H1 (cell line): ENCODE data around the gene ZNF48. TPM values are rescaled to one million over a fixed set of nuclear protein-coding genes. Genes with fewer than 3 reads are reported as not detected.

ENCODE experiments used
- CTCF ChIA-PET: fragments of 300-600 bp; sonication (Branson Sonifier 250); formaldehyde crosslinking; loops from one replicate; lab custom pipeline; 2021; ENCODE audit not compliant: partially characterized antibody; lab: Charles Lee
- POLR2A ChIA-PET: fragments of 300-600 bp; sonication (Branson Sonifier 250); formaldehyde crosslinking; loops from one replicate; lab custom pipeline; 2021; ENCODE audit warnings: inconsistent platforms; ENCODE audit not compliant: partially characterized antibody; lab: Charles Lee
- DNase-seq, 2 experiments: peaks; one replicate each; pipeline versions ENCODE4 v3.0.0 to v3.0.0-alpha.2; 2010 to 2022; ENCODE audit warnings: low spot score in 2 of 2, low read depth in 1 of 2, mixed read lengths in 1 of 2
- FAIRE-seq: peaks from 2 replicates; lab custom pipeline; 2011; peaks lifted over from hg19 to GRCh38; lab: Jason Lieb, UNC
- H2AFZ ChIP-seq: 2 replicates; pipeline ENCODE4 v1.8.1; 2012; ENCODE audit warnings: low read length, inconsistent platforms
- H2AK5ac ChIP-seq: 2 replicates; pipeline ENCODE4 v1.6.1; 2013; ENCODE audit warnings: low read depth, low read length
- H2BK120ac ChIP-seq: replicated peaks from 2 replicates; pipeline ENCODE3; 2013; ENCODE audit warnings: low read depth, low read length, inconsistent platforms
- H2BK12ac ChIP-seq: 2 replicates; pipeline ENCODE4 v1.6.1; 2013; ENCODE audit warnings: low read depth, low read length
- H2BK15ac ChIP-seq: 2 replicates; pipeline ENCODE4 v1.6.1; 2013; ENCODE audit warnings: low read length
- H2BK20ac ChIP-seq: 2 replicates; pipeline ENCODE4 v1.6.1; 2013; ENCODE audit warnings: low read length
- H2BK5ac ChIP-seq: 2 replicates; pipeline ENCODE4 v1.6.1; 2013; ENCODE audit warnings: low read depth, low read length
- H3K14ac ChIP-seq: 2 replicates; pipeline ENCODE4 v1.6.1; 2013; ENCODE audit warnings: inconsistent platforms; ENCODE audit not compliant: insufficient read length
- H3K18ac ChIP-seq: 2 replicates; pipeline ENCODE4 v1.6.1; 2013; ENCODE audit warnings: low read length; ENCODE audit errors: extremely low read depth
- H3K23ac ChIP-seq: 2 replicates; pipeline ENCODE4 v1.6.1; 2013; ENCODE audit warnings: inconsistent platforms; ENCODE audit not compliant: insufficient read length
- H3K23me2 ChIP-seq: 2 replicates; pipeline ENCODE4 v1.6.1; 2013; ENCODE audit warnings: low read depth, low read length
- H3K27ac ChIP-seq: 2 replicates; pipeline ENCODE4 v1.6.1; 2011; ENCODE audit warnings: low read depth, low read length, inconsistent platforms
- H3K27me3 ChIP-seq, 4 experiments: replicated peaks in 1 of 4; 1 replicate in 1 of 4; 2 replicates in 3 of 4; pipeline versions ENCODE4 v1.6.1 to v1.8.1; 2011 to 2013; ENCODE audit warnings: low read length in 3 of 4, mild to moderate bottlenecking in 3 of 4, inconsistent platforms in 2 of 4, mixed read lengths in 2 of 4, moderate library complexity in 1 of 4; ENCODE audit not compliant: control insufficient read depth in 3 of 4, insufficient read depth in 3 of 4; ENCODE audit errors: extremely low read depth in 1 of 4
- H3K36me3 ChIP-seq, 4 experiments: 2 replicates each; pipeline versions ENCODE4 v1.6.1 to v1.8.1; 2011 to 2013; ENCODE audit warnings: mild to moderate bottlenecking in 4 of 4, low read length in 3 of 4, moderate library complexity in 2 of 4, control low read depth in 1 of 4, inconsistent platforms in 1 of 4; ENCODE audit not compliant: insufficient read depth in 4 of 4, control insufficient read depth in 2 of 4
- H3K4ac ChIP-seq: replicated peaks from 2 replicates; pipeline ENCODE3; 2013; ENCODE audit warnings: low read length, low read depth, mixed read lengths, inconsistent platforms; ENCODE audit not compliant: insufficient read length
- H3K4me1 ChIP-seq, 4 experiments: replicated peaks in 1 of 4; 1 replicate in 1 of 4; 2 replicates in 3 of 4; pipeline versions ENCODE4 v1.6.1 to v1.8.1; 2011 to 2013; ENCODE audit warnings: low read length in 3 of 4, inconsistent platforms in 2 of 4, mixed read lengths in 1 of 4; ENCODE audit not compliant: insufficient read depth in 4 of 4, control insufficient read depth in 3 of 4
- H3K4me2 ChIP-seq, 2 experiments: 2 replicates each; pipeline versions ENCODE4 v1.6.1 to v1.8.1; 2011 to 2013; ENCODE audit warnings: low read depth in 2 of 2, low read length in 2 of 2, control low read depth in 1 of 2, inconsistent platforms in 1 of 2, mild to moderate bottlenecking in 1 of 2; ENCODE audit not compliant: insufficient read depth in 1 of 2
- H3K4me3 ChIP-seq, 4 experiments: fragments of 200-600, 300-600 bp in 1 of 4; sonication (generic), shearing (Covaris generic), sonication (Bioruptor Twin) in 1 of 4; 2 replicates each; pipeline versions ENCODE4 v1.5.1 to v1.8.1; 2011 to 2016; ENCODE audit warnings: low read length in 4 of 4, low read depth in 3 of 4, control low read depth in 2 of 4, inconsistent platforms in 2 of 4, mild to moderate bottlenecking in 2 of 4, mixed read lengths in 1 of 4, moderate library complexity in 1 of 4; ENCODE audit not compliant: insufficient read depth in 2 of 4; ENCODE audit errors: extremely low read depth in 1 of 4
- H3K56ac ChIP-seq: replicated peaks from 2 replicates; pipeline ENCODE3; 2013; ENCODE audit warnings: low read depth, mild to moderate bottlenecking, mixed read lengths, low read length, inconsistent platforms; ENCODE audit not compliant: insufficient read length
- H3K79me1 ChIP-seq: 2 replicates; pipeline ENCODE4 v1.6.1; 2013; ENCODE audit warnings: low read depth, low read length, control low read depth
- H3K79me2 ChIP-seq, 2 experiments: 2 replicates each; pipeline versions ENCODE4 v1.6.1 to v1.8.1; 2012 to 2013; ENCODE audit warnings: low read length in 2 of 2, mild to moderate bottlenecking in 2 of 2, inconsistent platforms in 1 of 2; ENCODE audit not compliant: insufficient read depth in 2 of 2, control insufficient read depth in 1 of 2
- H3K9ac ChIP-seq, 4 experiments: replicated peaks in 1 of 4; 1 replicate in 1 of 4; 2 replicates in 3 of 4; pipeline versions ENCODE4 v1.6.1 to v1.8.1; 2011 to 2013; ENCODE audit warnings: low read depth in 3 of 4, low read length in 3 of 4, control low read depth in 2 of 4, mild to moderate bottlenecking in 2 of 4, moderate library complexity in 2 of 4, inconsistent platforms in 1 of 4; ENCODE audit errors: extremely low read depth in 1 of 4
- H3K9me3 ChIP-seq, 2 experiments: 2 replicates each; pipeline versions ENCODE4 v1.6.1 to v1.8.1; 2012 to 2013; ENCODE audit warnings: mild to moderate bottlenecking in 2 of 2, moderate library complexity in 2 of 2, control low read depth in 1 of 2, inconsistent platforms in 1 of 2, low read depth in 1 of 2, low read length in 1 of 2, mixed read lengths in 1 of 2; ENCODE audit not compliant: insufficient read depth in 2 of 2
- H4K20me1 ChIP-seq, 2 experiments: replicated peaks in 1 of 2; 2 replicates each; pipeline versions ENCODE3 to v1.8.1; 2011 to 2013; ENCODE audit warnings: inconsistent platforms in 2 of 2, low read length in 2 of 2, mild to moderate bottlenecking in 1 of 2; ENCODE audit not compliant: insufficient read depth in 2 of 2, control insufficient read depth in 1 of 2
- H4K5ac ChIP-seq: 2 replicates; pipeline ENCODE4 v1.6.1; 2013; ENCODE audit warnings: low read length, low read depth, mixed read lengths, inconsistent platforms; ENCODE audit not compliant: insufficient read length
- H4K8ac ChIP-seq: 2 replicates; pipeline ENCODE4 v1.8.0; 2013; ENCODE audit warnings: mild to moderate bottlenecking, moderate library complexity, low read length, inconsistent platforms; ENCODE audit not compliant: insufficient read depth; ENCODE audit errors: extremely low read depth
- H4K91ac ChIP-seq: replicated peaks from 2 replicates; pipeline ENCODE3; 2013; ENCODE audit warnings: low read length, mixed read lengths, inconsistent platforms; ENCODE audit not compliant: insufficient read length
- CEBPB ChIP-seq: IDR thresholded peaks from 2 replicates; pipeline ENCODE4 v1.6.1; 2012; ENCODE audit warnings: low read depth, low read length
- CHD2 ChIP-seq: IDR thresholded peaks from 2 replicates; pipeline ENCODE4 v1.6.1; 2012; ENCODE audit warnings: low read length, improper control_type of control experiment
- EP300 ChIP-seq, 2 experiments: IDR thresholded peaks; 1 replicate in 1 of 2; 2 replicates in 1 of 2; pipeline ENCODE4 v1.6.1; 2011 to 2012; ENCODE audit warnings: low read depth in 2 of 2, low read length in 2 of 2, mild to moderate bottlenecking in 2 of 2, borderline replicate concordance in 1 of 2, inconsistent platforms in 1 of 2, moderate library complexity in 1 of 2
- GABPA ChIP-seq: IDR thresholded peaks from 2 replicates; pipeline ENCODE4 v1.6.1; 2011; ENCODE audit warnings: mild to moderate bottlenecking, low read length, moderate library complexity, borderline replicate concordance; ENCODE audit not compliant: insufficient read depth
- WGBS, 2 experiments: shearing (Covaris generic) in 1 of 2; methylation state at CpG; one replicate each; pipeline versions ENCODE4 v1.1.6 to v1.1.7; 2013 to 2015; ENCODE audit warnings: low lambda C conversion rate in 2 of 2, mixed read lengths in 2 of 2, inconsistent platforms in 1 of 2, low coverage in 1 of 2, missing lambda C conversion rate in 1 of 2; ENCODE audit not compliant: insufficient replicate concordance in 2 of 2, insufficient coverage in 1 of 2, insufficient read length in 1 of 2; ENCODE audit errors: extremely low coverage in 1 of 2, missing lambda C conversion rate in 1 of 2; 5-methylcytosine and 5-hydroxymethylcytosine counted together
- polyA plus RNA-seq, 7 experiments: library from polyadenylated mRNA; depleted of rRNA in 3 of 7; stranded (reverse) in 5 of 7; unstranded in 2 of 7; fragments of >200 nt in 5 of 7; fragments of 200-250 nt in 2 of 7; gene quantifications; 1 replicate in 5 of 7; 2 replicates in 1 of 7; 4 replicates in 1 of 7; pipeline versions ENCODE4 v1.2.1 to v1.2.3, GENCODE V29; 2011 to 2013; ENCODE audit warnings: missing spikeins in 2 of 7, mixed read lengths in 2 of 7
- total RNA-seq: library from RNA; stranded (reverse); fragmentation: NEBNext Ultra II Directional; extraction: Animal tissue kit (Norgen Biotek cat#: 25700); gene quantifications from 2 replicates; pipeline ENCODE4 v1.2.1, GENCODE V29; 2021

Gene ZNF48
- total and polyA plus RNA-seq, 2 of the 8 experiments (the other 6 are each of a cell fraction or from before 2014, with no cell fraction given), result 30.4 to 41.2 TPM

DNA sequence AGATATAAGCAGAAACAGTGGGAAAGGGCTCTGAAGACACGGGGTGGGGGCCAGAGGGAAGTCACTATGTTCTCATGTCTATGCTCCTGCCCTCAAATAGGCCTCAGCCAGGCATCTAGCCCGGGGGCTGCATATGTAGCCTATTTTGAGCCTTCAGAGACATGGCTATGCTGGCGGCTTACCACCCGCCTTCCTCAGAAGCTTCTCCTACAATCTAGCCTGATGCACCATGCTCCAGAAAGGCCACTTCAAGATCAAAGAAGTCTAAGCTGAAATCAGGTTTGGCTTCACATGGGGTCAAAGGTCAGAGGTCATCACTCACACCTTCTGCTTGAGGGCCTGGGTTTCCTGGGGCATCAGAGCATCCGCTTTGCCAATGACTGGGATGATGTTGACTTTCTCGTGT lies 14.4 kb upstream of the ZNF48 start:
- H2BK15ac ChIP-seq, result no peak overlapping the region
- H4K91ac ChIP-seq, result no peak overlapping the region
- H4K5ac ChIP-seq, result no peak overlapping the region
- no peaks in the 10 kb centered on the region for H3K9me3 ChIP-seq
- no peak overlapping the region for H2BK20ac ChIP-seq
- no peak overlapping the region for H3K56ac ChIP-seq
- no peaks in the 10 kb centered on the region for H3K79me1 ChIP-seq
- H3K27ac ChIP-seq, result no peak overlapping the region
- no peak overlapping the region for H3K4ac ChIP-seq
- H2AK5ac ChIP-seq, result no peak overlapping the region
- DNase-seq (no peak), FAIRE-seq (no peak)
- H3K23me2 ChIP-seq, result peaks cover 10% of the 10 kb centered on the region
- no peak overlapping the region for H2BK120ac ChIP-seq
- no peaks in the 10 kb centered on the region for H3K36me3 ChIP-seq
- no peak overlapping the region for H3K4me2 ChIP-seq
- no peaks in the 10 kb centered on the region for H4K20me1 ChIP-seq
- H4K8ac ChIP-seq, result no peak overlapping the region
- no peak overlapping the region for H3K9ac ChIP-seq
- POLR2A ChIA-PET, result interaction anchor here (0.7 to 13.6 kb wide), 3 partner anchors 16 to 27 kb away, joined by 3 to 151 read pairs (median 3); partner anchors contain the start of genes ZNF48 and ZNF771
- no peaks in the 10 kb centered on the region for H3K27me3 ChIP-seq
- H3K4me3 ChIP-seq, result no peak overlapping the region
- no peak overlapping the region for H2AFZ ChIP-seq
- no peak overlapping the region for H3K23ac ChIP-seq
- H3K18ac ChIP-seq, result no peak overlapping the region
- CTCF ChIA-PET, result interaction anchor here (0.6 to 1.6 kb wide), 3 partner anchors 10 to 235 kb away, joined by 3 to 6 read pairs (median 3); no protein-coding TSS in a partner anchor
- H3K4me1 ChIP-seq, result peaks cover 0 to 7% (median 5%) of the 10 kb centered on the region in 4 experiments; a peak in 5 of 7 replicates
- H2BK12ac ChIP-seq, result no peak overlapping the region
- H2BK5ac ChIP-seq, result no peak overlapping the region
- H3K79me2 ChIP-seq, result no peaks in the 10 kb centered on the region
- WGBS, 2 experiments, result 88% methylated on average over 6 of the region's 6 CpGs; no CpG with 5 or more reads in 1 of the 2 experiments
- no peak overlapping the region for H3K14ac ChIP-seq
- TF ChIP-seq GABPA, result no peak
- TF ChIP-seq CHD2, result no peak
- TF ChIP-seq CEBPB, result no peak
- no peak for TF ChIP-seq EP300 (IDR thresholded peaks at IDR 0.05; ENCODE audit: borderline replicate concordance in 1 of 2, low read depth in 2 of 2, low read length in 2 of 2)
